HUES48 (cell line): ENCODE measurements around the gene LYRM2.

Source experiments
- H3K27ac ChIP-seq: one replicate; pipeline ENCODE4 v1.7.0; 2013; ENCODE audit warnings: low read depth, low read length, inconsistent platforms
- H3K27me3 ChIP-seq: 2 replicates; pipeline ENCODE4 v1.6.1; 2013; ENCODE audit warnings: mild to moderate bottlenecking, low read length; ENCODE audit not compliant: control insufficient read depth, insufficient read depth
- H3K36me3 ChIP-seq: 2 replicates; pipeline ENCODE4 v1.6.1; 2013; ENCODE audit warnings: low read length; ENCODE audit not compliant: control insufficient read depth, insufficient read depth
- H3K4me1 ChIP-seq: 2 replicates; pipeline ENCODE4 v1.6.1; 2013; ENCODE audit warnings: mild to moderate bottlenecking, low read length; ENCODE audit not compliant: control insufficient read depth, insufficient read depth
- H3K4me3 ChIP-seq: 2 replicates; pipeline ENCODE4 v1.5.1; 2013; ENCODE audit warnings: mild to moderate bottlenecking, low read depth, low read length
- H3K9ac ChIP-seq: 2 replicates; pipeline ENCODE4 v1.6.1; 2013; ENCODE audit warnings: mild to moderate bottlenecking, low read depth, low read length, moderate library complexity
- H3K9me3 ChIP-seq: 2 replicates; pipeline ENCODE4 v1.6.1; 2013; ENCODE audit warnings: low read length; ENCODE audit not compliant: control insufficient read depth, insufficient read depth

Gene LYRM2

DNA sequence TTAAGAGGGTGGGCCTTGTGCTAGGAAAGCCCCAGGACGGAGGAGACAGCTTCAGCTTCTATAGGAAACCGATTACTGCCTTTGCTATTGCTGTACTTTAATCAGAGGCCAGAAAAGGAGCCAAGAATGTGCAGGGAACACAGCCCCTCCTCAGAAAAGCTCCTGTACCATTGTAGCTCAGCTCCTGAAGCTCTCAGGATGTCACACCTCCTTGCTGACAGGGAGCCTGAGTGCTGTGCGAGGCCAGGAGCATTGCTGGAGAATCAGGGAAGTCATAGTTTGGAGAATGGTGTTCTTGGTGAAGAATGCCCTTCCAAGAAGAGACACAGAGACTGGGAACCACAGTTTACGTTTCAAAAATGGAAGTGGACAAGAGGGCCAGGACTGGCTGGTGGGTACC, 46.8 kb downstream of the LYRM2 start:
- no peaks in the 10 kb centered on the region for H3K9me3 ChIP-seq
- no peak overlapping the region for H3K9ac ChIP-seq
- no peaks in the 10 kb centered on the region for H3K36me3 ChIP-seq
- H3K4me3 ChIP-seq: no peak overlapping the region
- no peaks in the 10 kb centered on the region for H3K27me3 ChIP-seq
- peaks cover 10% of the 10 kb centered on the region; the same call in 1 of the 2 replicates for H3K4me1 ChIP-seq
- H3K27ac ChIP-seq: no peak overlapping the region

DNA sequence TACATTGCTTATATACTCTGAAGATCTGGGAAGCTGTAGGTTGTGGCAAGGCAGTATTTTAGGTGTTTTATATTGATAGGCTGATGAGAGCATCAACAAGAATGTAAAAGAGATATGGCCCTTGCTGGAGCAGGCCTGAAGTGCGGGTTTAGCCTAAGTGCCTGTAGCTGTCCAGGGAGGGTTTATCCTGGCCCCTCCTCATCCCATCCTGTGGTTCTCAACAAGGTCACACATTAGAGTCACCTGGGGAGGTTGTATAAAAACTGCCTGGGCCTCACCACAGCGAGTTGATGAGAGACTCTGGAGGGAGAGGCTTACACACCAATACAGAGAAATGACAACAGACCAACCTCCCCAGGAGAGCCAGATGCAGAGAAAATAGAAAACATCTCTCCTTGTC, 48.4 kb downstream of the LYRM2 start:
- Histone ChIP-seq H3K27me3 (no peaks in the 10 kb centered on the region), H3K9me3 (no peaks in the 10 kb centered on the region), H3K4me1 (peaks cover 10% of the 10 kb centered on the region; the same call in 1 of the 2 replicates), H3K9ac (no peak overlapping the region), H3K4me3 (no peak overlapping the region), H3K27ac (no peak overlapping the region), H3K36me3 (no peaks in the 10 kb centered on the region)

DNA sequence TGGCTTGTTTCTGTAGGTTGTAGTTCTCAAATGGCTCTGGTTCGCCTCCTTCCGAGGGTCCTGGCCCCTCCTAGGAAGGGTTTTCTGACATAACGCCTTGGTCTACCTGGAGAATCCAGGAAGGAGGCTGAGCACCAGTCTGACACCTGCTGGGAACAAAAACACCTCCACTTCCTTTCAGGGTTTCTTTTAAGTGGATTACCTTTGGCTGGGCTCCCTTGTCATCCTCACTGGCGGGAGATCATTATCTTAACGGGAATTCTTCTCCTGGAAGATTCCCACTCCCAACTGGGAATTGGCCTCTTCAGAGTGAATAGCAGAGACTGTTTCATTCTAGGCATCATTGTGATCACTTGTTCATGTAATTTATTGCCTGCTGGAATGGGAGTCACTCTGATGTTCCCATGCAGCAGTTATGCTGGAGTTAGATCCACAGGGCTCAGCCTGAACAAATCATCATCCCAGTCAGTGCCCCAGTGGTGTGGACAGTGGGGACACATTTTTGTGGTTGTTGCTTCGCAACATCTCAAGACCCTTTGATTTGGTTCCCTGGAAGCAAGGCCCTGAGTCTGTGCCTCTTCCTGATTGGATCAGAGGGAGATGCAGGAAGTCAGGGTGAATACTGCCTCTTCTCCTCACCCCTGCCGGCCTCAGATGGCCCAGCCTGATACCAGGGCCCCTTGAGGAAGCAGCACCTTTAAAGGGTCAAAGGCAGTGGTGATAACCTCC, 49.1 kb downstream of the LYRM2 start:
- Histone ChIP-seq H3K36me3 (no peaks in the 10 kb centered on the region), H3K4me1 (peaks cover 10% of the 10 kb centered on the region; the same call in 1 of the 2 replicates), H3K9ac (no peak overlapping the region), H3K9me3 (no peaks in the 10 kb centered on the region), H3K27ac (peak overlapping the region; percentile 76), H3K4me3 (no peak overlapping the region), H3K27me3 (no peaks in the 10 kb centered on the region)

DNA sequence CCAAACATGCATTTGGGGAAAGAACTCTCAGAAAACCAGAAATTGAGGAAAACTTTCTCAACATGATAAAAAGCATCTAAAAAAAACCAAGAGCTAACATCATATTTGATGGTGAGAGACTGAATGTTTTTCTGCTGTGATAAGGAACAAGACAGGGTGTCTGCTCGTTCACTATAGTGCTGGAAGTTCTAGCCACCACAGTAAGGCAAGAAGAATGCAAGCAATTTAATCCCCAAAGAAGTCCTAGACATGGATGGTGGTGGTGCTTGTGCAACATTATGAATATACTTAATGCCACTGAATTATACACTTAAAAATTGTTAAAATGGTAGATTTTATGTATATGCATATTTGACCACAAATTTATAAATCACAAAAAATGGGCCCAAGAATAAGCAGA, 53.4 kb downstream of the LYRM2 start:
- Histone ChIP-seq H3K36me3 (no peaks in the 10 kb centered on the region), H3K4me1 (peaks cover 10% of the 10 kb centered on the region; the same call in 1 of the 2 replicates), H3K9ac (no peak overlapping the region), H3K27ac (no peak overlapping the region), H3K9me3 (no peaks in the 10 kb centered on the region), H3K4me3 (no peak overlapping the region), H3K27me3 (no peaks in the 10 kb centered on the region)

DNA sequence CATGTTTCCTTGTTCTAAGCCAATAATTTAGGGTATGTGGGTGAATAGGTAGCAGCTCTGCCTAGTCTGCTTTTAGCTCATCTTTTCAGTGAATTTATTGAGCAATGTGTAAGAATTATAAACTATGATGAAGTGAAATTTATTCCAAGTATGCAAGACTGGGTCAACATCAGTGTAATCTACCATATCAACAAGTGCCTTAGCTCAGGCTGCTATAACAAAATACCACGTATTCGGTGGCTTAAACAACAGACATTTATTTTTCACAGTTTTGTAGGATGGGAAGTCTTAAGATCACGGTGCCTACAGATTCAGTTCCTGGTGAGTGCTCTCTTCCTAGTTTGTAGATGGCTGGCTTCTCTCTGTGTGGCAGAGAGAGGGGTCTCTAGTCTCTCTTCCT, 54.0 kb downstream of the LYRM2 start:
- no peak overlapping the region for H3K9ac ChIP-seq
- H3K36me3 ChIP-seq: no peaks in the 10 kb centered on the region
- no peaks in the 10 kb centered on the region for H3K9me3 ChIP-seq
- H3K27ac ChIP-seq: no peak overlapping the region
- no peaks in the 10 kb centered on the region for H3K27me3 ChIP-seq
- H3K4me1 ChIP-seq: peaks cover 7% of the 10 kb centered on the region; the same call in 1 of the 2 replicates
- no peak overlapping the region for H3K4me3 ChIP-seq

- Histone ChIP-seq H3K27me3 (no peaks in the 10 kb centered on the region), H3K4me1 (no peaks in the 10 kb centered on the region), H3K9me3 (no peaks in the 10 kb centered on the region), H3K27ac (no peak overlapping the region), H3K36me3 (no peaks in the 10 kb centered on the region), H3K9ac (no peak overlapping the region), H3K4me3 (no peak overlapping the region)
Observed at GRCh38 chr6:89583559-89583958, 55.0 kb downstream of the LYRM2 start.

DNA sequence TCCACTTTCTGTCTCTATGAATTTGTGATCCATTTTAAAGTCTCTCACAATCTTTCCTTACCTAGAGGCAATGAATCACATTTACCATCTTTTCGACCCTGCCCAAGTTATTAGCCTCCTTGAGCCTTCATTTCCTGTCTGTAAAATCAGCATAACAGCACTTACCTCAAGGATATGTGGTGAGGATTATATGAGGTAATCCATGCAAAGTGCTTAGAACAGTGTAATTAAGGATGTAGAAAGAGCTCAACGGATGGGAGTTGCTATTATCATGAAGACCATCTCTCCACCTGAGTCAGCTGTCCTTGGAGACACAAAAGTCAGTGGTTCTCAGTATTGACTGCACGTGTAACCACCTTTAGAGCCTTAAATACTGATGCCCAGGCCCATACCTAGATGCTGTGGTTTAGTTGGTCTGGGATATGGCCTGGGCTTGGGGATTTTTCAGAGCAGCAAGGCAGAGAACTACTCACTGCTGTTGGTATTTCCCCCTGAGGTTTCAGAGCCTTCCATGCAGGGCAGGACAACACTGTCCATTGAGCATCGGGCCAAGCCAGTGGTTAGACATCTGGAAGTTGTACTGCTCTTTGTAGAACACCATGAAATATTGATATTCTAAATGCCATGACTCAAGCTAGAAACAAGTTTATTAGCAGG, 55.8 kb downstream of the LYRM2 start:
- H3K9ac ChIP-seq: no peak overlapping the region
- no peaks in the 10 kb centered on the region for H3K36me3 ChIP-seq
- H3K27me3 ChIP-seq: no peaks in the 10 kb centered on the region
- no peaks in the 10 kb centered on the region for H3K4me1 ChIP-seq
- H3K27ac ChIP-seq: no peak overlapping the region
- no peaks in the 10 kb centered on the region for H3K9me3 ChIP-seq
- H3K4me3 ChIP-seq: no peak overlapping the region

GRCh38 chr6:89581689-89582088, 56.9 kb downstream of the LYRM2 start:
- no peaks in the 10 kb centered on the region for H3K9me3 ChIP-seq
- H3K4me3 ChIP-seq: no peak overlapping the region
- no peaks in the 10 kb centered on the region for H3K27me3 ChIP-seq
- H3K27ac ChIP-seq: no peak overlapping the region
- no peaks in the 10 kb centered on the region for H3K36me3 ChIP-seq
- no peak overlapping the region for H3K9ac ChIP-seq
- H3K4me1 ChIP-seq: no peaks in the 10 kb centered on the region

DNA sequence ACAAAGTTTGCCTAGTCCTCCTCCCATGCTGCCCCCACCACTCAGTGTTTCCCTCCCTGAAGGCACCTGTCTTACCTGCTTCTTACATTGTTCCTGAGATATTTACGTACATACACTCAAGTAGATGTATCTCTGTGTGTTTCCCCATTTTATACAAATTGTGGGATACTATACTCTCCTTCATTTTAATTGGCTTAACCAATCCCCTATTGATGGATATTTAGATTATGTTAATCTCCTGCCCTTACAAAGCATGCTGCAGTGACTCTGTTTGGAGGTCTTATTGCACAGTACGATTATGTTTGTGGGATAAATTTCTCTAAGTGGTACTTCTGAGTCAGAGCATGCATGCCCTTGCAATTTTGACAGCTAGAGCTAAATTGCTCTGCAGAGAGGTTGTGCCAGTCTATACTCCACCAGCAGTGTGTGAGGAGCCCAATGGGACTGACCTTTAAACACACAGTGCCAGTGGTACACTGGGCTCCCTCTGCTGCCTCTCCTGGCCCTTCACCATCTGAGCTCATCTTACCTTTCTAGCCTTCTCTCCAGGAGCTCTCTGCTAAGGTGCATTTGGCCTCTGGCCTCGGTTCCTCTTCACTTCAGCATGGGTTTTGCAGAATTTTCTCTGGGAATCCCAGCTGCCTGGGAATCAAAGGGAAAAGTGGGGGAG, 57.4 kb downstream of the LYRM2 start:
- Histone ChIP-seq H3K27me3 (no peaks in the 10 kb centered on the region), H3K4me1 (no peaks in the 10 kb centered on the region)

DNA sequence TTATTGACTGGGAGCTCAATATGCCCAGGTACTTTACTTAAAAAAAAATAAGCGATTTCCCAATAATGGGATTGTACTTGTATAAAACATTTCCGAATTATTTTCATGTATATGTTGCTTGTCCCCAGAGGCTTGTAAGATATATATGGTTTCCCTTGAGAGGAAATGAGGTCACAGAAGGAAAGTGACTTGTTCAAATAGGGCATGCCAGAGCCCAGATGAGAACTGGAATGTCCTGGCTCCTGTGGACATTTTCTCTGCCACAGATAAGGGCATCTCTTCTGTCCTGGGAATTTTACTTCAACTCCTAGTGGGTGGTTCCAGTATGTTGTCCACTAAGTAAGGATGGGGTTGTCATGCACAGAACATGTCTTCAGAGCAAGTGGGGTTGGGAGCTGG, 63.0 kb downstream of the LYRM2 start:
- Histone ChIP-seq H3K27ac (no peak overlapping the region), H3K9ac (no peak overlapping the region), H3K27me3 (no peaks in the 10 kb centered on the region), H3K36me3 (no peaks in the 10 kb centered on the region), H3K4me3 (no peak overlapping the region), H3K9me3 (no peaks in the 10 kb centered on the region), H3K4me1 (no peaks in the 10 kb centered on the region)

More for the DNA sequence above, 57.4 kb downstream of the LYRM2 start:
- H3K9me3 ChIP-seq: no peaks in the 10 kb centered on the region
- H3K9ac ChIP-seq: no peak overlapping the region
- H3K36me3 ChIP-seq: no peaks in the 10 kb centered on the region
- H3K27ac ChIP-seq: no peak overlapping the region
- H3K4me3 ChIP-seq: no peak overlapping the region
